Stimulated activated CD4-positive, alpha-beta T cell treated with anti-CD3 and anti-CD28 coated beads, Interleukin-1b, Interleukin-23, amount 100 ng/mL, for 48 hours (primary cell): ENCODE results near the gene SMIM20.

Experiments
- DNase-seq: peaks from one replicate; pipeline ENCODE4 v3.0.0-alpha.2; 2020

SMIM20 gene

DNA sequence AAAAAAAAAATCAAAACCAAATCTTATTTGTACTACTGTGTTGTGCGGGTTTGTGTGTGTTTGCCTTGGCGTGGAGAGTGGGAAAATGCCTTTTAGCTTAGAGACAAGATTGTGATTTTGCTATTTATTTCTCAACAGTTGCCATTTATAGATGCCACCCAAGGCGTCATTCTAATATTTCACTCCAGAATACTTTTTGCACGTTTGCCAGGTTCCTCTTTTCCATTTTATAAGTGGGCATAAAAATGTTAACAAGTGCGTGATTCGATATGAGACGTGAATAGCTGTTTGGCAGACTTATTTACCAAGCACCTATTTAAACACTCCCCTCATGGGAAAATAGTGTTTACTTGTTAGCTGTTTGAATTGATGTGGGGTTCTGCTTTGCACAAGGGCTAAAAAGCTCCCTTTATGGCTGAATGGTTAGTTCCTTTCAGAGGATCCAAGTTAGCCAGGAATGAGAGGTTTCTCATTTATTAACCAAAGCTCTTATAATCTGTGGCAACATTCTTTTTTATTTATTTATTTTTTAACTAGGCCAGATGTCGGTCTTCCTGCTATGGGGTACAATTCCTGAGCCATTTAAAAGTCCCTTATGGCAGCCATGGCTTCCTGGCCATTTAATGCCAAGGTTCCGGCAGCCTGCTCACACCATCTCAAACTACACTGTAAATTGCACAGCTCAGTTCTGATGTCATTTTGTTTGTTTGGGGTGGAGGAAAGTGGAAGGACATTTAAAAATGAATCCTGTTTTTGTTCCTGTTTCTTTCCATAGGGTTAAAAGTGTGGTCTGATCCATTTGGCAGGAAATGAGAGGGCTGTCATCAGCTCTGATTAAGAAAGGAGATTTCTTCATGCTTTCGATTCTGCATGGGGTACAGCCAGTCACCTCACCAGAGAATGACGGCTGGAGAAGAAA, 14.6 kb downstream of the SMIM20 start:
- no peak for DNase-seq

GRCh38 chr4:25929298-25929686, 15.3 kb downstream of the SMIM20 start:
- no peak for DNase-seq

DNA sequence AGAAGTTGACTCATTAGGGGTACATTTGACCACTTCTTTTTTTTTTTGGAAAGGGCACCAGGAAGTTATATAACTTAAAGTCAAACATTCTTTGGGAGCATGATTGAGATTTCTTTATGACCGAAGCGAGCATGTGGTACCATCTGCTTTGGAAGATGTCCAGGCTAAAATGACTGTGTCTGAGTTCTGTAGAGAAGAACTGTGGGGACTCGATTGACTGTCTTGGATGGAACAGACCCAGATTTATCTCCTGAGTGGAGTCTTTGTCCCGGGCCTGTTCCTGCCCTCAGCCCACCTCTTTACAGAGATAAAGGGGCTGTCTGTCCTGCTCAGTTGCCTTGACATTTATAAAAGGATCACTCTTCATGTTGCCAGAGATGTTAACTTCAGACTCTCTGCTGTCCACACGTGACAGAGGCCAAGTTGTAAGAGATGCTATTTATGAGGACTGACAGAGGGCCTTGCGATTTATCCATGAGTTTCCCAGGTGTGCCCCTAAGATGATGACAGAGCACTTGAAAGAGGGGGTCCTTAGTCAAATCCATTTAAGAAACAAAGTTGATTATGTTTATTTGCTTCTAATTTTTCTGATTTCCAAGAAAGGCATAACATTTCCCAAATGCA, 16.8 kb downstream of the SMIM20 start:
- DNase-seq, result no peak

DNA sequence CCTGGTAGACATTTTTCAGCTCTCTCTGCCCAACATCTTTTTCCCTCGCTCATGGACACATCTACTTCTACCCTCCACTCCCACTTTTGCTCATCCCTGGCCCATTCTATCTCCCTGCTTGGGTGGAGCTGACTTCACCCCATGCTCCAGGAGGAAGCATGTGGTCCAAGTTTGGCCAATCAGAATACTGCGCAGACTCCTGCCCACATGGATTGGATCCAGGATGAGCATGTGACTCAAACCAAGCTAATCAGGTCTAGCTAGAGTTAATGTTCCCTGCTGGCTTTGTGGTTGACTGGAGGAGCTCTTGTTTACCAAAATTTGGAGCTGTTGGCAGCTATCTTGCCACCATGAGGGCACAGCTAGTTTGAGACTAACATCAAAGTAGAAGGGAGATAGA, 22.7 kb downstream of the SMIM20 start:
- DNase-seq, result no peak

- DNase-seq, result no peak
Observed at GRCh38 chr4:25937801-25938200, 23.8 kb downstream of the SMIM20 start.

DNA sequence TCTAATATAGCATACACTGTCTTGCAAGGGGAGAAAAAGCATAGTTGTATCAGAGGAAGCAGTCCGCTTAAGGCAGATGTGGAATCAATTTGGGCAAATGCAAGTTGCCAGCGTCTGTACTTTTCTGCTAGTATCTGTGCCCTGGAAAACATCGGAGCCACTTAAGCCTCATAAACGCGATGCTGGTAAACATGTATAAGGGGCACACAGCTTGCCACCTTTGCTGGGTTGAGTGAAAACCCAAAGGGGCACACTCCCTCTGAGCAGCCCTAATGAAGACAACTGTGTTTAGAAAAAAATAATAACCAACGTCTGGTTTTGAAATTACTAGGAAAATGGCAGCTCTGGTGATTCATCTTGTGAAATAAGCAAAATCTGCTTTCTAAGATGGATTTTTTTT, 24.3 kb downstream of the SMIM20 start:
- DNase-seq, result no peak

- peak; percentile 74 for DNase-seq
Observed at GRCh38 chr4:25938787-25939186, 24.8 kb downstream of the SMIM20 start.

DNA sequence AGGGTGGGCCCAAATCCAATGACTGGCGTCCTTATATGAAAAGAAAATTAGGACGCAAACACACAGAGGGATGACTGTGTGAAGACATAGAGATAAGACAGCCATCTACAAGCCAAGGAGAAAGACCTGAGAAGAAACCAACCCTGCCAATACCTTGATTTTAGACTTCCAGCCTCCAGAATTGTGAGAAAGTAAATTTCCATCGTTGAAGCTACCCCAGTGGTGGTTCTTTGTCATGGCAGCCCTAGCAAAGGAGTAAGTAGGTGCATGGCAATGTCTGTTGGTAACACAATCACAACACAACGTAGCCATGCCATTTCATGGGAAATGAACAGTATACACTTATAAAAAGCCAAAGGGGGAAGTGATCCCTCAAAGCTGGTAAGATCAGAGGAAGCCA, 25.3 kb downstream of the SMIM20 start:
- no peak for DNase-seq

- DNase-seq, result no peak
Observed at GRCh38 chr4:25941457-25942221, 27.6 kb downstream of the SMIM20 start.

- no peak for DNase-seq
Observed at GRCh38 chr4:25943312-25943711, 29.3 kb downstream of the SMIM20 start.

- DNase-seq, result no peak
Observed at GRCh38 chr4:25943805-25944204, 29.8 kb downstream of the SMIM20 start.

- DNase-seq, result no peak
Observed at GRCh38 chr4:25948051-25948450, 34.0 kb downstream of the SMIM20 start.

GRCh38 chr4:25949173-25949748, 35.2 kb downstream of the SMIM20 start:
- DNase-seq, result no peak

GRCh38 chr4:25949994-25950393, 36.0 kb downstream of the SMIM20 start:
- DNase-seq, result no peak

- DNase-seq, result no peak
Observed at GRCh38 chr4:25950461-25951389, 36.7 kb downstream of the SMIM20 start.

DNA sequence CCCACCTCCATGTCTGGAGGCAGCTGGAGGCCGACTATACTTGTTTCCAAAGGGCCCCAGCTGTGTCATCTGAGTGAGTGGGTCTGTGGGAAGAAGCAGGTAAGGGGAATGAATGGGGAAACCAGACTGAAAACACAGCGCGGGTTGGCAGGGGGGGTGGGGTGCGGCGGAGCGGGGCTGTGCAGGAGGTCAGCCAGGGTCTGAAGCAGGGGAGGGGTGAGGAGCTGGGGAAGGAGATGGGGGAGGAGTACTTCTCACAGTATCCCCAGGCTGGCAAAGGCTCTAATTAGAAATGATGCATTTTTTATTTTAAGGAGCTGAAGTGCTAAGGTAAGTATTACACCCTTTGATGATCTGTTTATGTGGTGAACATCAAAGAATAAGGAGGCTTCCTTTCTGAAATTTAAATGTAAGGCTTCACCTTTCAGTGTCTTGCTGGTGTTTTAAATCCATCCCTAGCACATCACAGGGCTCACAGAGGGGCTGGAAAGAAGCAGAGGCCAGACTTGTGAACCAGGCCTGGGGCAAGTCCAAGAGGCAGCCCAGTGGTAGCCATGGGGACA, 37.5 kb downstream of the SMIM20 start:
- no peak for DNase-seq

GRCh38 chr4:25953740-25954139, 39.7 kb downstream of the SMIM20 start:
- DNase-seq, result no peak

GRCh38 chr4:25954293-25954904, 40.4 kb downstream of the SMIM20 start:
- no peak for DNase-seq

GRCh38 chr4:25955705-25956104, 41.7 kb downstream of the SMIM20 start:
- no peak for DNase-seq

- no peak for DNase-seq
Observed at GRCh38 chr4:25956260-25956659, 42.2 kb downstream of the SMIM20 start.

DNA sequence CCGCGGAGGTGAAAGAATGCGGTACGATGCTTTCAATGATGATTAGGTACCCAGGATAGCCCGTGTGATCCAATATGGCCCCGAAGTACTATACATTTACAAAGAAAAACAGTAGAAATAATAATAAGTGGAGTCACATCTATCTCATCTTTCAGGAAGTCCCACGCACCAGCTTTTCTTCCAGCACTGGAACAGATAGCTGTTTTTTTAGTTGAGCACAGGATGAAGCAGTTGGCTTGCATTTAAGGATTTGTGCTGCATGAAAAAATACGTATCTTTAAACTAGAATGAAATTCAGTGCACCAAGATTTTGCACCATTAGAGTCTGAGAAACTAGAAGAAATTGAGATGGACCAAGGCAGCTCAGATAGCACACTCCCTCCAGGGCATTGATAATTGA, 44.1 kb downstream of the SMIM20 start:
- no peak for DNase-seq
